Activated CD8-positive, alpha-beta memory T cell treated with anti-CD3 and anti-CD28 coated beads, Interleukin-2, amount 50 U/mL, for 24 hours (primary cell): Measurements from ENCODE around the gene ANKS1A.
"Not testable (repeated sequence)": the region's sequence is repeated elsewhere in the genome, so short reads cannot be mapped to it uniquely, and the experiment has no call there.

Experiments
- DNase-seq: peaks from one replicate; pipeline ENCODE4 v3.0.0-alpha.2; 2020; ENCODE audit errors: extremely low read depth

Gene ANKS1A

DNA sequence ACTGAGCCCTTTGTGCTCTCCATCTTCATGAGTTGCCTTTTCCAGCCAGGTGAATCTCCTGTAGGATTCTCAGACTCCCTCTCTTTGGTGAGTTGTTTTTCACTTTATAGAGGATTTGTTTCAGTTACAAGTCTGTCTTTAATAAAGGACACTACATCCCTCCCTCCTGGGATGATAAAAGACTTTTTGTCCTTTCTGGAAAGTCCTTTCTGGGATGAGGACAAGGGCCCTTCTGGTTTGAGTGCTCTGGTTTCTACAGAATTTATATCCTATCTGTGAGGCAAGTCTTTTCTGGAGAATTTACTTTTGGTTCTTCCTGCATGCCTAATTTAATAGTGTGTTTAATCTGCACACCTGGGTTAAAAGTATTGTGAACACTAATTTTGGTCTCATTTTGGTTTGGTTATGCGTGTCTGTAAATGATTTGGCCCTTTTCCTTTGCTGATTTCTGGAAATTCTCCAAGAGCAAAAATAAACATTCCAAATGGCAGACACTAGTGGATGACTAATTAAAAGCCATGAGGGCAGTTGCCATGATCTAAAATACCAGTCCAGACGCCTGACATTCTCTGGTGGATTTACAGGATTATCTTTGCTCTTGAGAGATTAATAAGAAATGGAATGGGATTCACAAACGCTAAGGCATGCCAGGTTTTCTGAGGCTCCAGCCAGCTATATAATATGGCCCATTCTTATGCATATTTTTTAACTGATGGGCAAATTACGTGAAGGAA, 207.2 kb downstream of the ANKS1A start:
- no peak for DNase-seq

GRCh38 chr6:35099116-35099515, 210.1 kb downstream of the ANKS1A start:
- DNase-seq: no peak

DNA sequence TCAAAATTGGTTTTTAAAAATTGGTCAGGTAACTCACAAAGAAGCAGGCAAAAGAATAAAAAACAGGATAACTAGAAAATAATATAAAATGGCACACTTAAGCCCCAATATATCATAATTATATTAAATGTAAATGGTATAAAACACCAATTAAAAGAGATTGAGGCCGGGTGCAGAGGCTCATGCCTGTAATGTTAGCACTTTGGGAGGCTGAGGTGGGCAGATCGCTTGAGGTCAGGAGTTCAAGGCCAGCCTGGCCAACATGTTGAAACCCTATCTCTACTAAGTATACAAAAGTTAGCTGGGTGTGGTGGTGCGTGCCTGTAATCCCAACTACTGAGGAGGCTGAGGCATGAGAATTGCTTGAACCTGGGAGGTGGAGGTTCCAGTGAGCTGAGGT, 216.0 kb downstream of the ANKS1A start:
- no peak for DNase-seq

GRCh38 chr6:35106061-35106460, 217.0 kb downstream of the ANKS1A start:
- not testable (repeated sequence) for DNase-seq

DNA sequence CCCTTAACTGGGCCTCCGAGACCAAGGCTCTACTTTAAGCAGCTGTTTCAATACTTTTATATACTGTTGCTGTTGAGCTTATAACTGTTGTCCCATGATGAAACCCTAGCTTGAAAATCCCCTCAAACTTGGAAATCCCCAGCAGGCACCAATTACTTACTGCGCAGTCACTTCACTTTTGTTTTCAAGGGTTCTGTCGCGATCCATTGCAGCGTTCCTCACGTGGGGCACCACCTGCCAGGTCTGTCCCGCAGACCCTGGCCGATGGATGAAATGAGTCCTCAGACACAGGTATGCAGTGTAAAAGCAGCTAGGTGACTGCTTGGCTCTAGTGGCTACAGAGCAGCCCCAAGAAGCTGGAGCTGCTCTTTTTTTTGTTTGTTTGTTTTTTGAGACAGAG, 218.2 kb downstream of the ANKS1A start:
- not testable (repeated sequence) for DNase-seq

DNA sequence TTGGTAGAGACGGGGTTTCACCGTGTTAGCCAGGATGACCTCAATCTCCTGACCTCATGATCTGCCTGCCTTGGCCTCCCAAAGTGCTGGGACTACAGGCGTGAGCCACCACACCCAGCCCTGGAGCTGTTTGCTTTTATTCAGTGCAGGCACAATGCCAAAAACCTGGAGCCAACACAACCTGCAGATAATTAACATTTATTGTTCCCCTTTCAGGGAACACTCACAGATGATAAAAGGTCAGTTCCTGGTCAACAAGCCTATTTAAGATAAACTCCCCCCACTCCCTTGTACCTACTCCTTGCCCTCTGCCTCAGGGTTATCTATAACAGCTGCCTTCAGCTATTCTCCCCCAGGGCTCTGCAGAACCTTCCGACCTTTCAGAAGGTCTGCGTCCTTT, 218.7 kb downstream of the ANKS1A start:
- DNase-seq: not testable (repeated sequence)

- no peak for DNase-seq
Observed at GRCh38 chr6:35108309-35108885, 219.3 kb downstream of the ANKS1A start.

DNA sequence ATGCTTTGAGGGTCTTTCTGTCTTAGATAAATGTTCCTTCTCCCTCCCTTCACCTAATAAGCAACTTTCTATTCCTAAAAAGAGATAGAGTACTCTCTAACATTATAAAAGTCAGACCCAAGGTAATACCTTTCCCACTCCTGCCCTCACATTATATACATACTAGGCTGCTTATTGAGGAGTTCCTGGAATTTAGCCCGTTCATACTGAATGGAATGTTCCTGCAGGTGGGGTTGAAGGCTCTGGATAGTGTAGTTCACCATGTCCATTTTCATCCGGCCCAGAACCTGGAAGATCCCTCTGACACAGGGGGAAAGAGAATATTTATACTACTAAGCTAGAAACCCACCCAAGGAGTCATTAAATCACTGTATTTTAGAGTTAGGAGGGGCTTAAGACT, 231.7 kb downstream of the ANKS1A start:
- DNase-seq: no peak

DNA sequence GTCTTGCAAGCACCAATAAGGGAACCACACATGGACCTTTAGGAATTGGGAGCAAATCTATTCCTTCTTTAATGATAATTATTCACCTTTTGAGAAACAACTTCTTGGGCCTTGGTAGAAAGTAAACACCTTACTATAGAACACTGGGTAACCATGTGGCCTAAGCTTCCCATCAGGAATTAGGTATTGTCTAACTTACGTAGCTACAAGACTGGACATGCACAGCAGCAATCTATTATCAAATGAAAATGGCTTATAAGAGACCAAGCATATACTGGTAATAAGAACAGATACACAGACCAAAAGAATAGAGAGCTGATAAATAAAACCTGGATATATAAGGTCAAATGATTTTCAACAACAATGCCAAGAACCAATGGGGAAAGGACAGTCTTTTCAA, 235.3 kb downstream of the ANKS1A start:
- no peak for DNase-seq

DNA sequence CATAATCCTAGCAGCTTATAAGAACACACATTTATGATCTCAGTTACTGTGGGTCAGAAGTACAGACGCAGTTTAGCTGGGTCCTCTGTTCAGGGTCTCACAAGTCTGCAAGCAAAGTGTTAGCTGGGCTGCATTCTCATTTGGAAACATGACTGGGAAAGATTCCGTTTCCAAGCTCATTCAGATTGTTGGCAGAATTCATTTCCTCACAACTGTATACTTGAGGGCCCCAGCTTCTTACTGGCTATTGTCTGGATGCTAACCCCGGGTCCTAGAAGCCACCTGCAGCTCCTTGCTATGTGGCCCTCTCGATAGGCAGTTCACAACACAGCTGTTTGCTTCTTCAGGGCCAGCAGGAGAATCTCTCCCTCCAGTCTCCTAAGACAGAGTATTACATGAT, 239.0 kb downstream of the ANKS1A start:
- DNase-seq: no peak

DNA sequence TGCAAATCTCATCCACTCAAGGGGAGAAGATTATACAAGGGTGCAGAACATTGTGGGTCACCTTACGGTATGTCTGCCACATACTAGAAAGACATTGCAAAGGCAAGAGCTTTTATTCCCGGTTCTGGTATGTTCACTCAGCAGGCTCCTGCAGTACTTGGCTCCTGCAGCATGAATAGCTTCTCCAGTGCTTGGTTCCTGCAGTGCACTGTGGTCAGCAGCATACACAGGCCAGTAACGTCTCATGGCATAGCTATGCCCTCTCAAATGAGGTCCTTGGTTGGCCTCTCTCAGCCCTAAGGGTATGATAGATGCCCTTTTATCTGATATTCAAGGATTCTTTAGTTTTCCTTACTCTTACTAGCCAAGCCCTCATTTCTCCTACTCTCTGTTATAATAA, 239.4 kb downstream of the ANKS1A start:
- DNase-seq: no peak

DNA sequence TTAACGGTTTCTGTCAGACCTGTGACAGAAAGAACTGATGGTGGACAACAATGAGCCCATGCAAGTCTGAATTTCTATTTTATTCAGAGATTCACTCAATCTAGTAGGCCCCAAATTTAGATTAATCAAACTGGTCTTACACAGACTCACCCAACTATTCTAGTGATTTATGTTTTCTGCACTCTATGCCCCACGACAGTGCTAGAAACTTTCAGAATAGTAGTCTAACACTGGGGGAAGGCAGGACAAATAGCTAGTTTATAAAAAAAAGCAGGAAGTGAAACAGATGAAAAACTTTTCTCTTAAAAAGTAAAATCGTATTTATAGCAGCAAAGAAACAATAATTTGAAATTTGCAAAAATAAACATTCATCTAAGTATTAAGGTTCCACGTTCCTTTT, 247.1 kb downstream of the ANKS1A start:
- no peak for DNase-seq

DNA sequence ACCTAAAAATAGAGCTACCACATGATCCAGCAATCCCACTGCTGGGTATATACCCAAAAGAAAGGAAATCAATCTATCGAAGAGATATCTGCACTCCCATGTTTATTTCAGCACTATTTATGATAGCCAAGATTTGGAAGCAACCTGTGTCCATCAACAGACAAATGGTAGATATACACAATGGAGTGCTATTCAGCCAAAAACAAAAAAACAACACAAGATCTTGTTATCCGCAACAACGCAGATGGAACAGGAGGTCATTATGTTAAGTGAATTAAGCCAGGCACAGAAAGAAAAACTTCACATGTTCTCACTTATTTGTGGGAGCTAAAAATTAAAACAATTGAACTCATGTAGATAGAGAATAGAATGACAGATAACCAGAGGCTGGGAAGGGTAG, 249.1 kb downstream of the ANKS1A start:
- not testable (repeated sequence) for DNase-seq

DNA sequence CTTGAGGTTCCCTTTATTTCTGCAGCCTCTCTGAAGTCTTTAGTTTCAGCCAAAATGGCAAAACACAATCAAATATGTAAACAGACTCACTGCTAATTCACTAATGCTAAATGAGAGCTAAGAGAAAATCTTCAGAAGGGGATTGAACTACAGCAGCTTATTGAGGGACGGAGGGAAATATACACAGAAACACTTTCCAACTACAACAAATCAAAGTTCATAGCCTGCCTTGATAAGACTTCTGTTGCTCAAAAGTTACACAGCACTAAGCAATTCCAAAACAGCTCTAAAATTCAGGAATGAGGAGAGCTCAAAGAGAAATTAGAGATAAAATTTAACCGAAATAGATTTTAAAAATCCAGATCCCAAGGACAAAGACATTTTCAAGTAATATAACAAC, 250.4 kb downstream of the ANKS1A start:
- no peak for DNase-seq

DNA sequence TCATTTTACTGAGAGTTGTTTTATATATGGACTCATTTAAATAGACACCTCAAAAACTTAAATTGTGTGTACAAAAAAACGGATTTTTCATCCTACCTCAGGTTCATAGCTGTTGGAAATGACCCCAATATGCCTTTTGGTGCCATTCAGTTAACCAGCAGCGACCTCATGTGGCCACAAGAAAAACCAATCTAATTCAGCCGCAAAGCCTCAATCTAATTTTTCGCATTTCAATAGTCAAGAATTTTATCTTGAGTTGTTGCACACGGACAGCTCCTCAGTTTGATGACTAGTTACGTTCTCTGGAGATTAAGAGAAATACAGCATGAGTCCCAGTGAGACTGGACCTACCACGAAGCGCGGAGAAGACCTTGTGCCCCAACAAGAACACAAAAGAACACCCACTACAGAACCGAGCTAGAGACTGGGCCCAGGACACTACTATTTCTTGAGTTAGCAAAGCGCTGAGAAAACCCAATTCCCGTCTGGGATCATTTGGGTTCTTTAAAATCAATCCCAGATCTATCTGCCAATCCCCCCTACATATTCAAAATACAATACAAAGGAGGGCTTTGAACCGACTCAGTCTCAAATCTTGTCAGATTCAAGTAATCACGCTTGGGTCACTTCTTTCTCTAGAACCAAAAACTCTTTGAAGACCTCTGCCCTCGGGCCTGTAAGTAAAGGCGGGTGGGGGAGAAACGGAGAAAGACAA, 251.0 kb downstream of the ANKS1A start:
- DNase-seq: peak; percentile 15

DNA sequence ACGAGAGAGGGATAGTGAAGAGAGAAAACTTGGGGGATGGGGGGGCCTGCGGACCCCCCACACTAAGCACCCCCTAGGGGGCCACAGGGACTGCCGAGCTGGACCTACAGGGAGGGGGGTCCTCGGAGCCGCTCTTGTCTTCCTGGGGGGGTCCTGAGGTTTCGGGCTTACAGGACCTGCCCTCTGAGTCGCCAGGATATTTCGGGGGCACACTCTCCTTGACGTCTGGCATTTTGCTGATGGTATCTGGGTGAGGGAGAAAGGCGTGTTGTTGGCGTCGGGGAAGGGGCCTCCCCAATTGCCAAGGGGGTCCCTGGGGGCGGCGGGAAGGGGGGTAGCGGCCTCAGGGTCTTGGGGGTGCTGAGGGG, 251.6 kb downstream of the ANKS1A start:
- no peak for DNase-seq
